Panc1 (cell line): Measurements from ENCODE around the gene MYO1F. TPM values are rescaled to one million over a fixed set of nuclear protein-coding genes. Genes with fewer than 3 reads are reported as not detected.
"Not testable (repeated sequence)": the region's sequence is repeated elsewhere in the genome, so short reads cannot be mapped to it uniquely, and the experiment has no call there.

Source experiments
- ATAC-seq: fragments of 200-7000 bp; cut with Tn5 transposase; 2 replicates; pipeline ENCODE4 v1.9.1; 2020; ENCODE audit warnings: mild to moderate bottlenecking, moderate library complexity
- BruUV-seq: library from RNA; stranded (reverse); fragments of 400-500 nt; replicated peaks from 2 replicates; lab custom pipeline; 2021; lab: Mats Ljungman, UMichigan
- CTCF ChIA-PET: fragments of 300-600 bp; sonication (Branson Sonifier 250); formaldehyde crosslinking; loops from one replicate; lab custom pipeline; 2022; ENCODE audit warnings: antibody characterized with exemption; lab: Charles Lee
- POLR2A ChIA-PET: fragments of 300-600 bp; sonication (Branson Sonifier 250); formaldehyde crosslinking; loops from one replicate; lab custom pipeline; 2022; ENCODE audit warnings: antibody characterized with exemption; lab: Charles Lee
- DNase-seq: peaks from one replicate; pipeline ENCODE4 v3.0.0-alpha.2; 2010; ENCODE audit warnings: low read depth, low spot score
- H3K27ac ChIP-seq: 2 replicates; pipeline ENCODE4 v1.5.1; 2011; ENCODE audit warnings: mild to moderate bottlenecking, low read length, inconsistent platforms
- H3K27me3 ChIP-seq: fragments of 200-500 bp; sonication (Bioruptor generic); 2 replicates; pipeline ENCODE4 v1.6.0; 2014; ENCODE audit warnings: low read length, inconsistent platforms; ENCODE audit not compliant: control insufficient read depth, insufficient read depth
- H3K36me3 ChIP-seq: fragments of 200-500 bp; sonication (Bioruptor generic); 2 replicates; pipeline ENCODE4 v1.5.1; 2014; ENCODE audit warnings: inconsistent platforms, mild to moderate bottlenecking, low read length, moderate library complexity; ENCODE audit not compliant: control insufficient read depth, insufficient read depth
- H3K4me1 ChIP-seq: 2 replicates; pipeline ENCODE4 v1.5.1; 2011; ENCODE audit warnings: inconsistent platforms, mild to moderate bottlenecking, low read length, moderate library complexity; ENCODE audit not compliant: control insufficient read depth, insufficient read depth
- H3K4me3 ChIP-seq, 2 experiments: 2 replicates each; pipeline ENCODE4 v1.5.1; 2011 to 2012; ENCODE audit warnings: low read depth in 2 of 2, low read length in 2 of 2, mild to moderate bottlenecking in 2 of 2, inconsistent platforms in 1 of 2, moderate library complexity in 1 of 2
- H3K9me3 ChIP-seq: fragments of 200-500 bp; sonication (Bioruptor generic); 2 replicates; pipeline ENCODE4 v1.5.1; 2014; ENCODE audit warnings: low read depth, mild to moderate bottlenecking, inconsistent platforms, low read length, moderate library complexity; ENCODE audit not compliant: control insufficient read depth, insufficient read depth
- POLR2AphosphoS5 ChIP-seq: IDR thresholded peaks from 2 replicates; pipeline ENCODE4 v1.6.1; 2012; ENCODE audit warnings: mild to moderate bottlenecking, low read depth, low read length, moderate library complexity
- REST ChIP-seq, 2 experiments: IDR thresholded peaks; 2 replicates each; pipeline ENCODE4 v1.6.1; 2011 to 2012; ENCODE audit warnings: low read depth in 2 of 2, control low read depth in 1 of 2, low read length in 1 of 2, mild to moderate bottlenecking in 1 of 2, moderate library complexity in 1 of 2; ENCODE audit not compliant: insufficient read depth in 1 of 2
- SIN3A ChIP-seq: IDR thresholded peaks from 2 replicates; pipeline ENCODE4 v1.6.1; 2012; ENCODE audit warnings: low read depth, mild to moderate bottlenecking, low read length, moderate library complexity, borderline replicate concordance; ENCODE audit not compliant: insufficient read depth
- TCF7L2 ChIP-seq: IDR thresholded peaks from 2 replicates; pipeline ENCODE4 v1.6.1; 2011; ENCODE audit warnings: mild to moderate bottlenecking, low read depth, low read length, inconsistent platforms
- in situ Hi-C: cut with HindIII; loops from 2 replicates; pipeline ENCODE4 v1.10.0; 2016; ENCODE audit warnings: low sequenced_read_pairs, low pct_unique_long_range_greater_than_20kb
- intact Hi-C: fragments of 100-400 bp; cut with micrococcal nuclease; formaldehyde crosslinking; loops from one replicate; pipeline ENCODE4 v1.10.0; 2022; ENCODE audit not compliant: unreplicated experiment
- total RNA-seq: library from RNA; stranded (reverse); gene quantifications from one replicate; pipeline ENCODE4 v1.2.1, GENCODE V29; 2021; ENCODE audit not compliant: unreplicated experiment
- TF ChIP-seq, protein P1 (sequence below): fragments of 450-650 bp; IDR thresholded peaks from 2 replicates; pipeline ENCODE4 v1.5.1; 2017; ENCODE audit warnings: mild to moderate bottlenecking

MYO1F gene
- total RNA-seq, 1 experiment from 2014 or later: 0.33 TPM

- ChIA-PET CTCF (no interaction called here), POLR2A (interaction anchor here (0.7 kb wide), 1 partner anchor 54 kb away, joined by 5 read pairs; no protein-coding TSS in a partner anchor)
- ATAC-seq: no peak
- Histone ChIP-seq H3K9me3 (no peaks in the 10 kb centered on the region), H3K27ac (no peak overlapping the region), H3K36me3 (no peaks in the 10 kb centered on the region), H3K4me1 (no peaks in the 10 kb centered on the region), H3K4me3 (no peak overlapping the region), H3K27me3 (no peaks in the 10 kb centered on the region)
- DNase-seq: no peak
- intact Hi-C loops: no loop called here
- in situ Hi-C loops: no loop called here
- no TSS peak for BruUV-seq
- TF ChIP-seq TCF7L2 (no peak), REST (IDR thresholded peaks at IDR 0.05; ENCODE audit: insufficient read depth in 1 of 2, low read depth in 2 of 2, low read length in 1 of 2) (no peak), SIN3A (no peak), POLR2AphosphoS5 (no peak)
- TF ChIP-seq, protein P1, sequence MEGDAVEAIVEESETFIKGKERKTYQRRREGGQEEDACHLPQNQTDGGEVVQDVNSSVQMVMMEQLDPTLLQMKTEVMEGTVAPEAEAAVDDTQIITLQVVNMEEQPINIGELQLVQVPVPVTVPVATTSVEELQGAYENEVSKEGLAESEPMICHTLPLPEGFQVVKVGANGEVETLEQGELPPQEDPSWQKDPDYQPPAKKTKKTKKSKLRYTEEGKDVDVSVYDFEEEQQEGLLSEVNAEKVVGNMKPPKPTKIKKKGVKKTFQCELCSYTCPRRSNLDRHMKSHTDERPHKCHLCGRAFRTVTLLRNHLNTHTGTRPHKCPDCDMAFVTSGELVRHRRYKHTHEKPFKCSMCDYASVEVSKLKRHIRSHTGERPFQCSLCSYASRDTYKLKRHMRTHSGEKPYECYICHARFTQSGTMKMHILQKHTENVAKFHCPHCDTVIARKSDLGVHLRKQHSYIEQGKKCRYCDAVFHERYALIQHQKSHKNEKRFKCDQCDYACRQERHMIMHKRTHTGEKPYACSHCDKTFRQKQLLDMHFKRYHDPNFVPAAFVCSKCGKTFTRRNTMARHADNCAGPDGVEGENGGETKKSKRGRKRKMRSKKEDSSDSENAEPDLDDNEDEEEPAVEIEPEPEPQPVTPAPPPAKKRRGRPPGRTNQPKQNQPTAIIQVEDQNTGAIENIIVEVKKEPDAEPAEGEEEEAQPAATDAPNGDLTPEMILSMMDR: no peak
Observed at GRCh38 chr19:8618751-8619150, 41.5 kb upstream of the MYO1F start.

DNA sequence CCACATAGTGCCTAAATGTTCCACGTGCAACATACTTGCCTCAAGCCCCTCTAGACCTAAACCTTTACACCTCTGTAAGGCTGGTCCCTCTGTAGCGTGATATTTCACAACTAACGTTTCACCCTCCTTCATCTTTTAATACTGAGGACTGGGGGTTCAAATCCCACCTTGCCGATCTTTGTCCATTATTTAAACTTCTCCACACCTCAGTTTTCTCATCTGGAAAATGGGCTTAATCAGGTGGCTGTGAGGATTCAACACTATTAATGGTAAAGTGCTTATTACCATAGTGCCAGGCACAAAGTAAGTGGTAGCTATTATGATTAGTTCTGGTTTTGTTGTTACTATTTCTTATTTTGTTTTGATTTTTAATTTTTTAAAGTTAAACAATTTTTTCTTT, 40.7 kb upstream of the MYO1F start:
- H3K36me3 ChIP-seq: no peaks in the 10 kb centered on the region
- intact Hi-C loops: no loop called here
- no peaks in the 10 kb centered on the region for H3K27me3 ChIP-seq
- no peaks in the 10 kb centered on the region for H3K4me1 ChIP-seq
- no peak for TF ChIP-seq SIN3A
- TF ChIP-seq REST (IDR thresholded peaks at IDR 0.05; ENCODE audit: insufficient read depth in 1 of 2, low read depth in 2 of 2, low read length in 1 of 2): no peak
- H3K27ac ChIP-seq: no peak overlapping the region
- POLR2A ChIA-PET: interaction anchor here (0.7 kb wide), 1 partner anchor 53 kb away, joined by 5 read pairs; no protein-coding TSS in a partner anchor
- CTCF ChIA-PET: interaction anchor here (0.6 kb wide), 1 partner anchor 37 kb away, joined by 7 read pairs; no protein-coding TSS in a partner anchor
- ATAC-seq: no peak
- no TSS peak for BruUV-seq
- DNase-seq: no peak
- no peaks in the 10 kb centered on the region for H3K9me3 ChIP-seq
- H3K4me3 ChIP-seq: no peak overlapping the region
- in situ Hi-C loops: no loop called here

DNA sequence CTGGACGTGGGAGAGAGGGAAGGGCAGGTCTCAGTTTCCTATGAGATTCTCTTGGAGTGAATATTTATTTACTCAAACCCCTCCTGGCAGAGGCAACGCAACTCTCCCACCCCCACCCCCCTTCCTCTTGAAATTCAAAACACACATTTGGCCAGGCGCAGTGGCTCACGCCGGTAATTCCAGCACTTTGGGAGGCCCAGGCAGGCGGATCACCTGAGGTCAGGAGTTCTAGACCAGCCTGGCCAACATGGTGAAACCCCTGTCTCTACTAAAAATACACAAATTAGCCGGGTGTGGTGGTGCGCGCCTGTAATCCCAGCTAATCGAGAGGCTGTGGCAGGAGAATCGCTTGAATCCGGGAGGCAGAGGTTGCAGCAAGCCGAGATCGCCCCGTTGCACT, 40.1 kb upstream of the MYO1F start:
- H3K27me3 ChIP-seq, BruUV-seq, H3K4me1 ChIP-seq, H3K27ac ChIP-seq, POLR2A ChIA-PET, H3K4me3 ChIP-seq, in situ Hi-C loops, ATAC-seq, DNase-seq, H3K36me3 ChIP-seq, H3K9me3 ChIP-seq, intact Hi-C loops: not testable (repeated sequence)
- CTCF ChIA-PET: interaction anchor here (0.6 to 0.7 kb wide), 2 partner anchors 23 to 77 kb away, joined by 3 read pairs; no protein-coding TSS in a partner anchor
